ENCODE results near the gene DARS1. TPM values are rescaled to one million over a fixed set of nuclear protein-coding genes. Genes with fewer than 3 reads are reported as not detected.

DARS1 gene
- polyA plus RNA-seq, result 10 to 100 TPM; 27.8 to 72.8 (median 33.1) TPM
- long read RNA-seq, donor 1, result 0 reads
- long read RNA-seq, donor 2, transcript DARS-201 (16 exons, 2,361 nt), result major isoform, 5 of 7 reads
- long read RNA-seq, donor 2, partial matches to known transcripts, result 0 of 7 reads
- long read RNA-seq, donor 2, other reads (novel, unspliced or antisense), result 0 of 7 reads
- long read RNA-seq, donor 3, transcript DARS-209 (3 exons, 892 nt), result minor isoform, 5 of 20 reads
- long read RNA-seq, donor 3, transcript DARS-201 (16 exons, 2,361 nt), result major isoform, 13 of 20 reads
- long read RNA-seq, donor 3, partial matches to known transcripts, result 0 of 20 reads
- long read RNA-seq, donor 3, other reads (novel, unspliced or antisense), result 0 of 20 reads
- long read RNA-seq, donor 4, result 0 reads
- long read RNA-seq, donor 5, partial matches to known transcripts, result 0 of 4 reads
- long read RNA-seq, donor 5, other reads (novel, unspliced or antisense), result 0 of 4 reads
- long read RNA-seq, donor 6, transcript DARS-201 (16 exons, 2,361 nt), result major isoform, 18 of 41 reads
- long read RNA-seq, donor 6, partial matches to known transcripts, result 17 of 41 reads
- long read RNA-seq, donor 6, other reads (novel, unspliced or antisense), result 0 of 41 reads
- long read RNA-seq, donor 7, result 0 reads
- long read RNA-seq, donor 8, partial matches to known transcripts, result 0 of 2 reads
- long read RNA-seq, donor 8, other reads (novel, unspliced or antisense), result 0 of 2 reads
- long read RNA-seq, donor 9, partial matches to known transcripts, result 0 of 6 reads
- long read RNA-seq, donor 9, other reads (novel, unspliced or antisense), result 0 of 6 reads
- long read RNA-seq, donor 10, transcript DARS-201 (16 exons, 2,361 nt), result major isoform, 40 of 52 reads
- long read RNA-seq, donor 10, partial matches to known transcripts, result 6 of 52 reads
- long read RNA-seq, donor 10, other reads (novel, unspliced or antisense), result 0 of 52 reads

GRCh38 chr2:135985018-135985825 is at the start of gene DARS1:
TSS of gene DARS1 (minus strand) at chr2:135985626. CDS start at chr2:135985468, 158 bp downstream.
- FAIRE-seq (no peak), DNase-seq (peak; percentile 91 to 97)
- Histone ChIP-seq H3K27me3 (ENCODE audit: control insufficient read depth in 3 of 3, insufficient read depth in 3 of 3, low read length in 3 of 3) (no peaks in the 10 kb centered on the region), H3K4me3 (ENCODE audit: low read depth in 1 of 3, low read length in 3 of 3) (peak within 1 kb of the TSS; percentile 82 to 98 (median 92)), H3K9me3 (ENCODE audit: control insufficient read depth in 2 of 2, insufficient read depth in 1 of 2, low read depth in 1 of 2, low read length in 1 of 2) (no peaks in the 10 kb centered on the region), H3K27ac (ENCODE audit: low read depth in 1 of 3, low read length in 2 of 3) (peak within 1 kb of the TSS; percentile 94 to 100 (median 97)), H3K4me1 (ENCODE audit: control insufficient read depth in 3 of 3, insufficient read depth in 2 of 3, low read depth in 1 of 3, low read length in 2 of 3) (peaks cover 0 to 5% (median 4%) of the 10 kb centered on the region in 3 donors), H3K36me3 (ENCODE audit: control insufficient read depth in 3 of 3, insufficient read depth in 2 of 3, low read depth in 1 of 3, low read length in 3 of 3) (peaks cover 0 to 2% (median 0%) of the 10 kb centered on the region in 3 donors)
- WGBS, 3 donors, result 0 to 1% (median 1%) methylated on average over 54 to 64 of the region's 64 CpGs

DNA sequence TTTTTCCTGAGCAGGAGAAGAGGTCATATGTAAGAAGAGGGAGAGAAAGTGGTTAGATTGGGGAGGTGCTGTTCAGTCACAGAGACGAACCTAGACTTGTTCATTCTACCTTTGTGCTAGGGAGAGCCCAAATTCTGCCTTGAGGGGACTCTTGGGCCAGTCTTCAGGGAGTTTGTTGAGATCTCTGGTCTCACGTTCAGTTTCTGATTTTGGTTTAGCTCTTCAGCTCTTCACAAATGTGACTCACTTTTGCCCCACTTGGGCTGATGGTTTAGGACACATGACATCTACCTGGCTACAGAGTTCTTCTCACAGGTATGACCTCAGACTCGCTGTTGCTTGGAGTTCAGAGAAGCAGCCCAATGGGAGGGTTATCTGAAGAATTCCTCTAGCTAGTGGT is 49.2 kb upstream of the DARS1 start:
- DNase-seq (no peak), FAIRE-seq (no peak)
- Histone ChIP-seq H3K36me3 (ENCODE audit: control insufficient read depth in 3 of 3, insufficient read depth in 2 of 3, low read depth in 1 of 3, low read length in 3 of 3) (no peaks in the 10 kb centered on the region), H3K4me1 (ENCODE audit: control insufficient read depth in 3 of 3, insufficient read depth in 2 of 3, low read depth in 1 of 3, low read length in 2 of 3) (no peaks in the 10 kb centered on the region), H3K27ac (ENCODE audit: low read depth in 1 of 3, low read length in 2 of 3) (no peak overlapping the region), H3K4me3 (ENCODE audit: low read depth in 1 of 3, low read length in 3 of 3) (no peak overlapping the region), H3K9me3 (ENCODE audit: control insufficient read depth in 2 of 2, insufficient read depth in 1 of 2, low read depth in 1 of 2, low read length in 1 of 2) (no peaks in the 10 kb centered on the region), H3K27me3 (ENCODE audit: control insufficient read depth in 3 of 3, insufficient read depth in 3 of 3, low read length in 3 of 3) (no peaks in the 10 kb centered on the region)
- WGBS, 3 donors, result 79 to 87% (median 84%) methylated on average over 3 of the region's 3 CpGs

DNA sequence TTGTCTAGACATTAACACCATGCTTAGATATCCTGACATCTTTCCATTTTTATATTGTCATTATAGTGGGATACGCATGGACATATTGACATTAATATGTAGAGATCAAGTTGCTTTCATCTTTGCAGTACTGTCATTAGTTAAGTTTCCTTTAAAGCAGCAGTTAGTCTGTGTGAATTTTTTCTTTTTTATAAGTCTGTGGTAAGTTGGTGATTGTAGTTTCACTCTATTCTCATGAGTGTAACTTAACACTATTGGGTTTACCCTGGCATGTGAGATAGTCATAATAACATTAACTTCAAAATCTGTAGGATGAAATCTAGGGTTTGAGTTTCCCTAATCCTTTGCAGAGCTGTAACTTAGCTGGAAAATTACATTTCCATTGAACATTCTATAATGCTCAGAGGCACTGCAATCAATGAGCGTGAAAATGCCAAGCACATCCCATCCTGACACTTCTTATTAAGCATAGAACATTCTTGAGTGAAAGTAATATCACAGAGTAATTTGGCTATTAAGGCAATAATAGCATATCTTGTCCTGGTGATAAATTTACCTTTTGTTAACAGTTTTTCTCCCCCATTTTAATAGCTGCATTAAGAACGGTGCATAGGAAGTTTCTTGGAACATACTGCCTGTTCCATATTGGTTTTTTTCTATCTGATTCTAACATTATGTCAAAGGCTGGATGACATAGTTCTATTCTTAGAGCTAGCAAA is 47.5 kb upstream of the DARS1 start:
- Histone ChIP-seq H3K27ac (ENCODE audit: low read depth in 1 of 3, low read length in 2 of 3) (no peak overlapping the region), H3K27me3 (ENCODE audit: control insufficient read depth in 3 of 3, insufficient read depth in 3 of 3, low read length in 3 of 3) (no peaks in the 10 kb centered on the region), H3K9me3 (ENCODE audit: control insufficient read depth in 2 of 2, insufficient read depth in 1 of 2, low read depth in 1 of 2, low read length in 1 of 2) (no peaks in the 10 kb centered on the region), H3K4me1 (ENCODE audit: control insufficient read depth in 3 of 3, insufficient read depth in 2 of 3, low read depth in 1 of 3, low read length in 2 of 3) (no peaks in the 10 kb centered on the region), H3K4me3 (ENCODE audit: low read depth in 1 of 3, low read length in 3 of 3) (no peak overlapping the region), H3K36me3 (ENCODE audit: control insufficient read depth in 3 of 3, insufficient read depth in 2 of 3, low read depth in 1 of 3, low read length in 3 of 3) (no peaks in the 10 kb centered on the region)
- 95 to 96% (median 96%) methylated on average over 3 of the region's 3 CpGs for WGBS, 3 donors
- FAIRE-seq (no peak), DNase-seq (no peak)

GRCh38 chr2:136032192-136032591 is 46.8 kb upstream of the DARS1 start:
- Histone ChIP-seq H3K4me1 (ENCODE audit: control insufficient read depth in 3 of 3, insufficient read depth in 2 of 3, low read depth in 1 of 3, low read length in 2 of 3) (no peaks in the 10 kb centered on the region), H3K4me3 (ENCODE audit: low read depth in 1 of 3, low read length in 3 of 3) (no peak overlapping the region), H3K36me3 (ENCODE audit: control insufficient read depth in 3 of 3, insufficient read depth in 2 of 3, low read depth in 1 of 3, low read length in 3 of 3) (no peaks in the 10 kb centered on the region), H3K27ac (ENCODE audit: low read depth in 1 of 3, low read length in 2 of 3) (no peak overlapping the region), H3K9me3 (ENCODE audit: control insufficient read depth in 2 of 2, insufficient read depth in 1 of 2, low read depth in 1 of 2, low read length in 1 of 2) (no peaks in the 10 kb centered on the region), H3K27me3 (ENCODE audit: control insufficient read depth in 3 of 3, insufficient read depth in 3 of 3, low read length in 3 of 3) (no peaks in the 10 kb centered on the region)
- no peak for FAIRE-seq
- no peak for DNase-seq
- 60 to 79% (median 72%) methylated on average over 3 of the region's 3 CpGs for WGBS, 3 donors

DNA sequence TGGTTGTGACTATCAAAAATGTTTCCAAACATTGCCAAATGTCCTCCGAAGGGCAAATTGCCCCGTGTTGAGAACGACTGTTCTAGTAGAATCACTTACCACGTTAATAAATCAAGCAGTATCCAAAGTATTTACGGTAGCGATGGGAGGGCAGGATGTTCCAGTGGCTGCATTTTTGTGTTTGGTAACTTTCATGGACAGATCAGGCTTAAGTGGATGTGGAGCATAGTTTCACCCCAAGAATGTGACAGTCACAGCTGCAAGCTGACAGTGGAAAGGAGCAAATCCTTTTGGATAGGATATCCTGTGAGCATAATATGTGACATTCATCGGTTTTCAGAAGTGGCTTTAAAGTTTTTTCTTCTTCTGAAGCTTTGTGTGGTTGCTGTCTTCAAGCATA is 46.3 kb upstream of the DARS1 start:
- WGBS, 3 donors, result 62 to 86% (median 79%) methylated on average over 7 of the region's 7 CpGs

DNA sequence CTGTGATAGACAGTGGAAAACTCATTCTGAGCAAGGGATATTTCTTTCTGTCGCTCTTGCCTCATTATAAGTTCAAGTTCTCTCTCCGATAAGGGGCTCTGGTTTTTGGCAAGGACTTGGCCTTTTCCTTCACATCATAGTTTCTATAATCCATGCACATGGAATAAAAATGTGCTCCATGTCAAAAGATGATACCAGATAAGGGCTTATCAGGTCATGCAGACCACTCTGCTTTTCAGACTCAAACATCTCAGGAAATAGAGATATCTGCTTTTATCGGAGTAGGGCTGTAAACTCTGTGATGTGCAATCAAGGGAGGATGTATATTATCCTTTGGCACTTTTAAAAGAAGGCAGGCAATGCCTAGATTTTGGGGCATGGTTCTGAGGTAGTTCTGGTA is 45.0 kb upstream of the DARS1 start:
- Histone ChIP-seq H3K27me3 (ENCODE audit: control insufficient read depth in 3 of 3, insufficient read depth in 3 of 3, low read length in 3 of 3) (no peaks in the 10 kb centered on the region), H3K9me3 (ENCODE audit: control insufficient read depth in 2 of 2, insufficient read depth in 1 of 2, low read depth in 1 of 2, low read length in 1 of 2) (no peaks in the 10 kb centered on the region), H3K4me1 (ENCODE audit: control insufficient read depth in 3 of 3, insufficient read depth in 2 of 3, low read depth in 1 of 3, low read length in 2 of 3) (peaks cover 0 to 8% (median under 1%) of the 10 kb centered on the region in 3 donors), H3K4me3 (ENCODE audit: low read depth in 1 of 3, low read length in 3 of 3) (no peak overlapping the region), H3K27ac (ENCODE audit: low read depth in 1 of 3, low read length in 2 of 3) (no peak overlapping the region), H3K36me3 (ENCODE audit: control insufficient read depth in 3 of 3, insufficient read depth in 2 of 3, low read depth in 1 of 3, low read length in 3 of 3) (no peaks in the 10 kb centered on the region)
- no peak for DNase-seq
- 75 to 77% (median 76%) methylated on average over 3 of the region's 3 CpGs for WGBS, 3 donors
- no peak for FAIRE-seq

More for the DNA sequence above, 46.3 kb upstream of the DARS1 start:
- Histone ChIP-seq H3K9me3 (ENCODE audit: control insufficient read depth in 2 of 2, insufficient read depth in 1 of 2, low read depth in 1 of 2, low read length in 1 of 2) (no peaks in the 10 kb centered on the region), H3K27ac (ENCODE audit: low read depth in 1 of 3, low read length in 2 of 3) (no peak overlapping the region), H3K36me3 (ENCODE audit: control insufficient read depth in 3 of 3, insufficient read depth in 2 of 3, low read depth in 1 of 3, low read length in 3 of 3) (no peaks in the 10 kb centered on the region), H3K4me1 (ENCODE audit: control insufficient read depth in 3 of 3, insufficient read depth in 2 of 3, low read depth in 1 of 3, low read length in 2 of 3) (no peaks in the 10 kb centered on the region), H3K4me3 (ENCODE audit: low read depth in 1 of 3, low read length in 3 of 3) (no peak overlapping the region), H3K27me3 (ENCODE audit: control insufficient read depth in 3 of 3, insufficient read depth in 3 of 3, low read length in 3 of 3) (no peaks in the 10 kb centered on the region)
- FAIRE-seq (no peak), DNase-seq (no peak)

GRCh38 chr2:136029149-136029548 is 43.7 kb upstream of the DARS1 start:
- no peaks in the 10 kb centered on the region for H3K27me3 ChIP-seq (ENCODE audit: control insufficient read depth in 3 of 3, insufficient read depth in 3 of 3, low read length in 3 of 3)
- 84 to 89% (median 84%) methylated on average over 6 of the region's 6 CpGs for WGBS, 3 donors

More at GRCh38 chr2:136029149-136029548, 43.7 kb upstream of the DARS1 start:
- no peak overlapping the region for H3K4me3 ChIP-seq (ENCODE audit: low read depth in 1 of 3, low read length in 3 of 3)
- DNase-seq (no peak), FAIRE-seq (no peak)
- H3K36me3 ChIP-seq (ENCODE audit: control insufficient read depth in 3 of 3, insufficient read depth in 2 of 3, low read depth in 1 of 3, low read length in 3 of 3), result no peaks in the 10 kb centered on the region
- no peak overlapping the region for H3K27ac ChIP-seq (ENCODE audit: low read depth in 1 of 3, low read length in 2 of 3)
- H3K4me1 ChIP-seq (ENCODE audit: control insufficient read depth in 3 of 3, insufficient read depth in 2 of 3, low read depth in 1 of 3, low read length in 2 of 3), result peaks cover 0 to 12% (median 2%) of the 10 kb centered on the region in 3 donors
- H3K9me3 ChIP-seq (ENCODE audit: control insufficient read depth in 2 of 2, insufficient read depth in 1 of 2, low read depth in 1 of 2, low read length in 1 of 2), result no peaks in the 10 kb centered on the region

All from small intestine (tissue), 16 donors.